Stimulated activated naive CD8-positive, alpha-beta T cell treated with anti-CD3 and anti-CD28 coated beads, Interleukin-15, amount 100 ng/mL, for 72 hours (primary cell): ENCODE results near the gene RNF112.

Experiments
- ATAC-seq: fragments of 150-1000 bp; cut with Tn5 transposase; 2 replicates; pipeline ENCODE4 v1.10.0; 2021; ENCODE audit warnings: mild to moderate bottlenecking, moderate library complexity
- DNase-seq, 2 donors: peaks; one replicate each; pipeline ENCODE4 v3.0.0; 2021 to 2022
- H3K27ac Mint-ChIP-seq, 2 donors: one replicate each; pipeline ENCODE4 v1.8.0; 2022; ENCODE audit warnings: mild to moderate bottlenecking in 2 of 2, mixed read lengths in 2 of 2, moderate library complexity in 2 of 2
- H3K27me3 Mint-ChIP-seq: one replicate; pipeline ENCODE4 v1.8.0; 2022; ENCODE audit warnings: mixed read lengths
- H3K4me1 Mint-ChIP-seq: one replicate; pipeline ENCODE4 v1.8.0; 2022; ENCODE audit warnings: mild to moderate bottlenecking, mixed read lengths
- H3K4me3 Mint-ChIP-seq, 2 donors: one replicate each; pipeline ENCODE4 v1.8.0; 2022; ENCODE audit warnings: mild to moderate bottlenecking in 2 of 2, mixed read lengths in 2 of 2, moderate library complexity in 1 of 2
- H3K9me3 Mint-ChIP-seq, 2 donors: one replicate each; pipeline ENCODE4 v1.8.0; 2022; ENCODE audit warnings: mixed read lengths in 2 of 2

RNF112 gene, protein sequence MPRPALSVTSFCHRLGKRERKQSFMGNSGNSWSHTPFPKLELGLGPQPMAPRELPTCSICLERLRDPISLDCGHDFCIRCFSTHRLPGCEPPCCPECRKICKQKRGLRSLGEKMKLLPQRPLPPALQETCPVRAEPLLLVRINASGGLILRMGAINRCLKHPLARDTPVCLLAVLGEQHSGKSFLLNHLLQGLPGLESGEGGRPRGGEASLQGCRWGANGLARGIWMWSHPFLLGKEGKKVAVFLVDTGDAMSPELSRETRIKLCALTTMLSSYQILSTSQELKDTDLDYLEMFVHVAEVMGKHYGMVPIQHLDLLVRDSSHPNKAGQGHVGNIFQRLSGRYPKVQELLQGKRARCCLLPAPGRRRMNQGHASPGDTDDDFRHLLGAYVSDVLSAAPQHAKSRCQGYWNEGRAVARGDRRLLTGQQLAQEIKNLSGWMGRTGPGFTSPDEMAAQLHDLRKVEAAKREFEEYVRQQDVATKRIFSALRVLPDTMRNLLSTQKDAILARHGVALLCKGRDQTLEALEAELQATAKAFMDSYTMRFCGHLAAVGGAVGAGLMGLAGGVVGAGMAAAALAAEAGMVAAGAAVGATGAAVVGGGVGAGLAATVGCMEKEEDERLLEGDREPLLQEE

GRCh38 chr17:19410875-19411620 lies at the start of gene RNF112:
RNF112 (plus strand) TSS chr17:19411232; CDS start chr17:19411409, 177 bp downstream.
- Mint-ChIP-seq H3K9me3 (no peaks in the 10 kb centered on the region), H3K27me3 (peaks cover 16% of the 10 kb centered on the region), H3K4me1 (no peaks in the 10 kb centered on the region), H3K27ac (peak within 1 kb of the TSS; percentile 6 to 35), H3K4me3 (no peak within 1 kb of the TSS)
- no peak for ATAC-seq
- DNase-seq, result no peak

DNA sequence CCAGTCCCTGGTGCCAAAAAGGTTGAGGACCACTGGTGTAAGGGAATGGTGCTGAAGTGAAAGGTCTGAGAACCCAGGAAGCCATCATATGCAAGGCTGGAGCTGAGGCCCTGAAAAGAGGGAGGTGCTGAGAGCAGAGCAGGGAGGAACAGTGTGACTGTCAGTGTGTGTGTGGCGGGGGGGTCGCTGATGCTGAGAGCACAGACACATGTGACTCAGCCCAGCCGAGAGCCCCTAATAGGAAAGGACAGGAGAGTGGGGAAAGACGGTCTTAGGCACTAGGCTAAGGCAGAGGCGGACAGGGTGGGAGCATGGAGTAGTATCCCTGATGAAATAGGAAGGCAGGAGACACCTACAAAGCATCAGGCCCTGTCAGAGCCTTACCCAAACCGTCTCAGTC lies 49.7 kb upstream of the RNF112 start:
- Mint-ChIP-seq H3K9me3 (no peaks in the 10 kb centered on the region), H3K4me3 (peak overlapping the region; percentile 33 to 60), H3K4me1 (peaks cover 22% of the 10 kb centered on the region), H3K27ac (no peak overlapping the region), H3K27me3 (peaks cover 56% of the 10 kb centered on the region)
- DNase-seq, result no peak
- ATAC-seq, result no peak

DNA sequence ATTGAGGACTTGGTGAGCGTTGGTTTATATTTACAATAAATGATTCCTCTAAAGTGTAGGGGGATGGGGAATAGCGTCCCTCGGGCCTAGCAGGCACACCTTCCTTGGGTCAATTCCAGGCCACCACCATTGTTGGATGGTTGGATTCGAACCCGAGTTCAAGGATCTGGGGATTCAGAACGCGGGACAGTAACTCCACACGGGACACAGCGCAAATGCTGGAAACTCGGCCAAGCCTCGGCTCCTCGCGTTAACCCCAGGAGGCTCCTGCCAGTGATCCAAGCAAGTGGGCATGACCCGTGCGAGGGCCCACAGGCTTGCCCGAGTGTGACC lies 49.1 kb upstream of the RNF112 start:
- ATAC-seq (no peak), DNase-seq (no peak)
- no peak overlapping the region for H3K27ac Mint-ChIP-seq
- H3K4me1 Mint-ChIP-seq, result peaks cover 22% of the 10 kb centered on the region
- no peaks in the 10 kb centered on the region for H3K9me3 Mint-ChIP-seq
- peaks cover 51% of the 10 kb centered on the region for H3K27me3 Mint-ChIP-seq
- H3K4me3 Mint-ChIP-seq, result peak overlapping the region; percentile 78 to 83

GRCh38 chr17:19362277-19363113 lies 48.5 kb upstream of the RNF112 start, which contains the start of gene B9D1:
B9D1 (minus strand) TSS chr17:19362723; CDS start chr17:19362569, 154 bp downstream.
- peak; percentile 88 to 90 for DNase-seq
- Mint-ChIP-seq H3K27me3 (peaks cover 45% of the 10 kb centered on the region), H3K4me1 (peaks cover 22% of the 10 kb centered on the region), H3K4me3 (peak within 1 kb of the TSS; percentile 78 to 83), H3K9me3 (no peaks in the 10 kb centered on the region), H3K27ac (peak within 1 kb of the TSS in 1 of 2 donors; percentile 27)
- peak; percentile 87 for ATAC-seq

GRCh38 chr17:19363114-19363438 lies 48.0 kb upstream of the RNF112 start:
- H3K4me1 Mint-ChIP-seq, result peaks cover 22% of the 10 kb centered on the region
- peak overlapping the region in 1 of 2 donors; percentile 83 for H3K4me3 Mint-ChIP-seq
- H3K9me3 Mint-ChIP-seq, result no peaks in the 10 kb centered on the region
- no peak for DNase-seq
- no peak for ATAC-seq
- H3K27ac Mint-ChIP-seq, result no peak overlapping the region
- H3K27me3 Mint-ChIP-seq, result peaks cover 44% of the 10 kb centered on the region

DNA sequence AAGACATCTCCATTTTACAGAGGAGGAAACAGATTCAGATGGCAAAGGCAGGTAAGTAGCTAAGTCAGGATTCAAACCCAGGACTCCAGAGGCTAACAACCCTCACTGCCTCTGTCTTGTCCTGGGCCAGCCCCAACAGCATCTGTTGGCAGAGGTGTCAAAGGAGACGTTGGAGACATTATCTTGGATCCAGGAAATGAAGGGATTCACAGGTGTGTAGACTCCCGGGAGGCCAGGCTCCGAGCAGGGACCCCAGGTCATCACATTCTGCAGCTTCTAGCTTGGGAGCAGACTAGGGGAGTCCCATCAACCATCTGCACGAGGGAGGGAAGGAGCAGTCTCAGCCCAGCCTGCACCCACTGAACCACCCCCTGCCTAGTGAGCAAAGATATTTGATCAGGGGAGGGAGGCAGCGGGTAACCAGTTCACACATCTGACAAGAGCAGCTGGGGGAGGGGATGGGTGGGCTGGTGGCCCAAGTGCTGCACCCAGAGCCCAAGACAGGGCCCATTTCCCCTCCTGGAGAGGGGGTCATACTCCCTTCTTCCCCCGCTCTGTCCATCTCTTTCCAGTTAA lies 47.5 kb upstream of the RNF112 start:
- H3K27me3 Mint-ChIP-seq, result peaks cover 44% of the 10 kb centered on the region
- H3K4me1 Mint-ChIP-seq, result peaks cover 22% of the 10 kb centered on the region
- DNase-seq, result no peak
- no peak overlapping the region for H3K4me3 Mint-ChIP-seq
- no peak for ATAC-seq
- H3K9me3 Mint-ChIP-seq, result no peaks in the 10 kb centered on the region
- H3K27ac Mint-ChIP-seq, result no peak overlapping the region

DNA sequence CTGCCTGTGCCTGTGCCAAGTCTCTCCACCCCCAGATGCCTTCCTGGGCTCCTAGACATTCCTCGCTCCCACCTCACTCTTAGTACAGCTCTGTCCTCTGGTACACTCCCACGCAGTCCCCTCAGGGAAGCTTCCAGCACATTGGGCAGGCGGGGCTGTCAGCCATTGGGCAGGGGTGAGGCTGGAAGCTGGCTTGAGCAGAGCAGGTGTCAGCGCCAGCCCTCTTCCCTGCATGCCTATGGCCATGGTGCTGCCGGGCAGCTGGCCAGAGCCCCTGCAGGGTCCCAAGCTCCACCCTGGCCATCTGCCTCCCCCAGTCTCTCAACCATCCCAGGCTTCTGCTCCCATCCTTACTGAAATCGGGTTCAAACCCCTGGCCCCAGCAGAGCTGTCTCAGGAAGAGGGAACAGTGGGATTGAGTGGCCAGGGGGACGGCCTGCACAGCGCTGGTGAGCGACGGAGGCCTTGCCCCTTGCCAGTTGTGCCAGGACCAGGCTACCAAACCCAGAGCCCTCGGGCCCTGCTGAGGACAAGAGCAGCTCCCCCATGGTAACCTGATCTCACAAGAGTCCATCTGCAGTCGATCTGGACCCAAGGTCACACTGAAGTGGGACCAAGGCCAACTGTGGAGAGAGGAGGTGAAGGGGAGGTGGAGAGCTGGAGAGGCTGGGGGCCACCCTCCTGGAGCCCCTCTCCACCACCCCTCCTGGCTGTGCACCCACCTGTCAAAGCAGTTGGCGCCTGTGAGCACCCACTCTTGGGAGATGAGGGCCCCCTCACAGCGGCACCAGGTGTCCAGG lies 46.1 kb upstream of the RNF112 start:
- DNase-seq, result no peak
- Mint-ChIP-seq H3K9me3 (no peaks in the 10 kb centered on the region), H3K27me3 (peaks cover 34% of the 10 kb centered on the region), H3K4me1 (peaks cover 26% of the 10 kb centered on the region), H3K4me3 (no peak overlapping the region), H3K27ac (no peak overlapping the region)
- ATAC-seq, result no peak

GRCh38 chr17:19365499-19365817 lies 45.6 kb upstream of the RNF112 start:
- ATAC-seq (no peak), DNase-seq (no peak)
- no peak overlapping the region for H3K4me3 Mint-ChIP-seq
- no peak overlapping the region for H3K27ac Mint-ChIP-seq
- H3K27me3 Mint-ChIP-seq, result peaks cover 29% of the 10 kb centered on the region
- H3K9me3 Mint-ChIP-seq, result no peaks in the 10 kb centered on the region
- H3K4me1 Mint-ChIP-seq, result peaks cover 31% of the 10 kb centered on the region

GRCh38 chr17:19365833-19366636 lies 45.0 kb upstream of the RNF112 start:
- no peak overlapping the region for H3K4me3 Mint-ChIP-seq
- ATAC-seq (no peak), DNase-seq (no peak)
- no peaks in the 10 kb centered on the region for H3K9me3 Mint-ChIP-seq
- peaks cover 25% of the 10 kb centered on the region for H3K27me3 Mint-ChIP-seq
- H3K4me1 Mint-ChIP-seq, result peaks cover 37% of the 10 kb centered on the region
- H3K27ac Mint-ChIP-seq, result no peak overlapping the region

- Mint-ChIP-seq H3K4me3 (no peak overlapping the region), H3K27me3 (peaks cover 19% of the 10 kb centered on the region), H3K9me3 (no peaks in the 10 kb centered on the region), H3K27ac (no peak overlapping the region), H3K4me1 (peaks cover 35% of the 10 kb centered on the region)
- DNase-seq (no peak), ATAC-seq (no peak)
Observed at GRCh38 chr17:19366637-19366972, 44.4 kb upstream of the RNF112 start.

DNA sequence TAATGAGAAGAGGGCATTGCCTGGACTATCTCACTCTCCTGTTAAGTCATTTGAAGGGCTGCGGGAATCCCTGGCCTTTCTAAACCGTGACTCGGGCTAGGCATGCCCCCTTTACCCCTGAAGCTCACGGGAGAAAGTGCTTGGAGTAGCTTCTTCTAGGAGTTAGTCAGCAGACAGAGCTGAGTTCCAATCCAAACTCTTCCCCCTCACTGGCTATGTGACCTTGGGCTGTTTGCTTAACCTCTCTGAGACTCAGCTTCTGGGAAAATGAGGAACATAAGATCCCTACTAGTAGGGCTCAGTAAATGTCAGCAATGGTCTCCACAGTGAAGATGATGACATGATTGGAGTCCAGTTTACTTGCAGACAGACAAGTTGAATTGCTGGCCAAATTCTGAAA lies 42.8 kb upstream of the RNF112 start:
- no peak overlapping the region for H3K27ac Mint-ChIP-seq
- no peak for ATAC-seq

GRCh38 chr17:19369107-19369778 lies 41.8 kb upstream of the RNF112 start:
- no peak overlapping the region for H3K4me3 Mint-ChIP-seq
- no peak overlapping the region for H3K27ac Mint-ChIP-seq
- H3K4me1 Mint-ChIP-seq, result peaks cover 30% of the 10 kb centered on the region
- H3K9me3 Mint-ChIP-seq, result no peaks in the 10 kb centered on the region
- H3K27me3 Mint-ChIP-seq, result peaks cover 8% of the 10 kb centered on the region
- ATAC-seq, result no peak
- DNase-seq, result no peak

More for the DNA sequence above, 42.8 kb upstream of the RNF112 start:
- Mint-ChIP-seq H3K4me3 (no peak overlapping the region), H3K4me1 (peaks cover 34% of the 10 kb centered on the region), H3K27me3 (peaks cover 17% of the 10 kb centered on the region), H3K9me3 (no peaks in the 10 kb centered on the region)
- DNase-seq, result no peak

GRCh38 chr17:19369846-19370492 lies 41.1 kb upstream of the RNF112 start:
- peaks cover 30% of the 10 kb centered on the region for H3K4me1 Mint-ChIP-seq
- ATAC-seq, result peak; percentile 60

More at GRCh38 chr17:19369846-19370492, 41.1 kb upstream of the RNF112 start:
- Mint-ChIP-seq H3K27ac (peak overlapping the region in 1 of 2 donors; percentile 9), H3K9me3 (no peaks in the 10 kb centered on the region), H3K27me3 (peaks cover under 1% of the 10 kb centered on the region), H3K4me3 (peak overlapping the region; percentile 33 to 34)
- DNase-seq, result no peak
